Measurements from ENCODE around the gene LRRC47.
"Not testable (repeated sequence)": the region's sequence is repeated elsewhere in the genome, so short reads cannot be mapped to it uniquely, and the experiment has no call there.

Gene LRRC47

DNA sequence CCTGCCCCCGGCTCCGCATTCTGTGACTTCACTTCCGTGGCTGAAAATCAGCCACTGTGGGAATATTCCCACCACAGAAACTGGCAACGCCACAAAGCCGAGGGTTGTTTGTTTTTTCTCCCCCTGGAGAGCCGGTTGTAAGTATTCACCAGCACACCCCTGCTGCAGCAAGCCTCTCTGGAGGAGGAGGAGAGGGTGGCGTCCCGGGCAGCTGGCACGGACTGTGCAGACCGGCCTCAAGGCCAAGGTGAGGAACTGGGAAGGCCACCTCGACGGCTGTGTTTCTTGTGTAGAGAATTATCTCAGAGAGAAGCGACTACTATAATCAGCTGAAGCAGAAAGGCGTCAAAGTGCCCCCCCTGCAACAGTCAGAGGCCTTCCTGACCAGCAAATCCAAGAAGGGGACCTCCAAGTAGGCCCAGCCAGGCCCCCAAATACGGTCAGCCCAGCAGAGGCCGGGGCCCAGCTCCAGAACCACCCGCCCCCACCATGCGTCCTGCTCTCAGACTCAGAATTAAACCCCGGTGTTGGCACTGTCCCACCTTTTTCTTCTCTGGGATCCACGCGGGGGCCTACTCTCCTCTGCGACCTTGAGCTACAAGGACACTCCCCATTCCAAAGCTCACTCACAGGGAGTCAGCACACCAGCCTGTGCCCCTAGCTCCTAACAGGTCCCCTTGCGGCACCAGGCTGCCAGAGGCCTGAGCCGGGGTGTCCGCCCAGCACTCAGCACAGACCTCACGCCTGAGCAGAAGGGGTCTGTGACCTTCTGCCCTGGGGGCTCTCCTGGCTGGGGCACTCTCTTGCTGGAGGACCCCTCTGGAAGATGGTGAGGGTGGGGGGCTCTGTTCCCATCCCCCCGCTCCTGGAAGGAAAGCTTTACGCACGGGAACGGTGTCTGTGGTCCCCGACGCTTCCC lies 24.9 kb downstream of the LRRC47 start:
- peak; percentile 40 for DNase-seq

DNA sequence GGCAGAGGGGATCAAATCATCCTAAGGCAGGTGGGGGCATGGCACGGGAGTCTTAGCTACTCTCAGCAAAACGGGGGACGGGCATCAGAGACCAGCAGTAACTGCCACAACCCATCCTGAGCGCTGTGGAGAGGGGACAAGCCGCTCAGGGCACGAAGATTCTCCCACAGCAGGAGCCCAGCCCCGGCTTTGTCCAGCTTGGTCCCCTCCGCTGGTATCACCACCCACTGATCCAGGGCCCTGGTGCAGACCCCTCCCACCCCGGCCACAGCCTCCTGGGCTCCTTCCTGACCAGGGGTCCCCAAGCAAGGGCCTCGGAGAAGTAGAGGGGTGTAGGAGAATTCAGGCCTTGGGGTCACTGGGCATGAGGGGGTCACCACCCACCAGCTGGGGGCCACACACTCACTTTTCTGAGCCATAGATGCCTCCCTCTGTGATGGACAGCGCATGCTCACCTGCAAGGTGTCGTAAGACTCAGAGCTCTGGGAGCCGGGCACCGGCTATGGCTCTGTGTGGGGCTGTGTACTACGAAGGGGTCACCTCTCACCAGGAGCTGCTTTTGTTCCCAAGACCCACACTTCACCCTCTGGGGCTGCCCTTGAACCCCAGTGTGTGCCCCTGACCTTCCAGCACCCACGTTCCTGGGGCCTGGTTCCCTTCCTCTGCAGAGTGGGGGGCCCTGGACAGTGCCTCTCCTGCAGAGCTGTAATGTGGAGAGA lies 26.1 kb downstream of the LRRC47 start:
- DNase-seq: no peak

DNA sequence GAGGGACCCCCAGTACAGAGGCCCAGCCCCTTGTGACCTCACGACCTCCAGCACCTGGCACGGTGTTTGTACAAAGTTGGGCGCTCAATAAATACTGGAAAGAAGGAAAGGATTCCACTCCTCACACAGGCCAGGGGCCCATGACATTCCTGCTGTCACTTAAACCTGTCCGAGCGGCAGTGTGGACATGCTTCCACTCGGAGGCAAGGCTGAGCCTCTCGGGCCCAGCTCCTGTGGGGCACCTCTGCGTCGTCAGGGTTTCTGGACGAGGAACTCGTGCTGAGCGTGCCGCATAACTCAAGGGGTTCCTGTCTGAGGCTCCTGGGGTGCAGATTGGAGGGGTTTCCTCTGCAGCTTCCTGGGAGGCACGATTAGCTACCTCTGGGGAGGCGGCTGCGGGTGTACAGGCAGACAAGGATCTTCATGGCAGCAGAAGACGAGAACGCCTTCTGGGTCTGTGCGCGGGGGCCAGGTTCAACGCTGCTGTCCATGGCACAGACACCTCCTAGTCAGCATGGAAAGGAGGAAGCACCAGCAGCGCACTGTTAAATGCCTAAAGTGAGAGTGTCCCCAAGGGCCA lies 27.4 kb downstream of the LRRC47 start:
- DNase-seq: no peak

DNA sequence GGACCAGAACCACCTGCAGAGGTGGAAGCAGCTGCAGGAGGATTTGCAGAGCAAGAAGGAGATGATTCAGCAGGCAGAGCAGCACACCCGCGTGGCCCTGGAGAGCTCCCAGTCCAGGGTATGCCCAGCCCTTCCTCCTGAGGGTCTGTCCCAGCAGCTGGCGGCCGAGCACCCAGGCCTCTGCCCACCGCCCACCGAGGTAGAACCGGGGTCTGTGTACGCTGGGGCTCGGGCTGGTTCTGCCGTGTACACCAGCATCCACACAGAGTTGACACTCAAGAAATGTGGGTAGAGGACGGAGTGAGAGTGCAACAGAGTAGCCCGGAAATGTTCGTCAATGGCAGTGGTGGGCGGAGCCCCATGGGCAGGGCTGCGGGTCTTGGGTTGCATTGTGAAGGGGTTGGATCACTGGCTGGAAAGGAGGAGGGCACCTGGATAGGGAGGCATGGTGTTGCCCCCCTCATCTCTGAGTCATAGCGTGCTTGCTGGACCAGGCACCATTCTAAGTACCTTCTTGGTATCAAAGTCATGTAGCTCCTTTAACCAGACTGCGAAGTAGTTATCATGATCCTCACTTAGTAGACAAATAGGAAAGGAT lies 28.9 kb downstream of the LRRC47 start:
- DNase-seq: no peak

DNA sequence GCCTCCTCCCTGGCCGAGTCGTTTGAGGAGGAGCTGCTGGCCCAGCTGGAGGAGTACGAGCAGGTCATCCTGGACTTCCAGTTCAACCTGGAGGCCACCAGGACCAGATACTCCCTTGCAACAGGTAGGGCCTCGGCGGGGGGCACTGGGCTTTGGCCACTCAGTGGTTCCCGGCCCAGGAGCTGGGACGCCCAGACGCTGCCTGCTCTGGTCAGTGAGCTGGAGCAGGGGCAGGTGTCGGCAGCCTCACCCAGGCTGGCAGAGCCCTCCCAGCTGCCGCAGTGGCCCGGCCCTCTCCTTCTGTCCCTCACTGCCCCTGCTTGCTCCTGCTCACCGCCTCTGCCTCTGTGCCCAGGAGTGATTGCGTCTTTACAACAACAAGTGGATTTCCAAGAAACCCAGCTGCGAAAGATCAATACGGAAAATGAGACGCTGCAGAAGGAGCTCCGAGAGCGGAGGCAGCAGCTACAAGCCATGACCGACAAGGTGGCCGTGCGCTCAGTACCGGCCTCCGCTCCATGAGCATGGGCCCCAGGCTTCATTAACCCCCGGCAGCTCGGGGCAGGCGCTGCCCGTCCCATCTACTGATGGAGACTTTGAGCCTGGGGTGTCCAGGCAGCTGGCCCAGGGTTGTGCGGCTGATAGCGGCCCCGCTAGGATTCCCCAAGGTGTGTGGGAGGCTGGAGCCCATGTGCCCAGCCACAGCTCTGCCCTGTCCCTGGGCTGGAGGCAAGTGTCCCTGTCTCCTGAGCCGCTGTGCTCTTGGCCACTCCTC lies 32.8 kb downstream of the LRRC47 start:
- DNase-seq: no peak

DNA sequence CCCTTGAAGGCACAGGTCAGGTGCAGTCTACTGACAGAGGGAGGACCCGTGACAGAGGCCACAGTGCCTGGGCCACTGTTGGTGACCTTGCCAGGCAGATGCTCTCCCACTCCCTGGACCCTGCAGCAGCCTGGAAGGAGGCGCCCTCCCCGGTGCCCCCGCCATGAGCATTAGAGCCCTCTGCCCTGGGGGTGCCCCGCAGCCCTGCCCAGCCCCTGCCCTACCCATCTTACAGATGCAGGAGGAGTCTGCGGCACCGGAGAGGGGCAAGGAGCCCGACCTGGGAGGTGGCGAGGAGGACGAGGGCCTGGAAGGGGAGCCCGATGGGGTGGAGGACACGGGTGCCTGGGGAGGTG lies 33.4 kb downstream of the LRRC47 start:
- DNase-seq: no peak

DNA sequence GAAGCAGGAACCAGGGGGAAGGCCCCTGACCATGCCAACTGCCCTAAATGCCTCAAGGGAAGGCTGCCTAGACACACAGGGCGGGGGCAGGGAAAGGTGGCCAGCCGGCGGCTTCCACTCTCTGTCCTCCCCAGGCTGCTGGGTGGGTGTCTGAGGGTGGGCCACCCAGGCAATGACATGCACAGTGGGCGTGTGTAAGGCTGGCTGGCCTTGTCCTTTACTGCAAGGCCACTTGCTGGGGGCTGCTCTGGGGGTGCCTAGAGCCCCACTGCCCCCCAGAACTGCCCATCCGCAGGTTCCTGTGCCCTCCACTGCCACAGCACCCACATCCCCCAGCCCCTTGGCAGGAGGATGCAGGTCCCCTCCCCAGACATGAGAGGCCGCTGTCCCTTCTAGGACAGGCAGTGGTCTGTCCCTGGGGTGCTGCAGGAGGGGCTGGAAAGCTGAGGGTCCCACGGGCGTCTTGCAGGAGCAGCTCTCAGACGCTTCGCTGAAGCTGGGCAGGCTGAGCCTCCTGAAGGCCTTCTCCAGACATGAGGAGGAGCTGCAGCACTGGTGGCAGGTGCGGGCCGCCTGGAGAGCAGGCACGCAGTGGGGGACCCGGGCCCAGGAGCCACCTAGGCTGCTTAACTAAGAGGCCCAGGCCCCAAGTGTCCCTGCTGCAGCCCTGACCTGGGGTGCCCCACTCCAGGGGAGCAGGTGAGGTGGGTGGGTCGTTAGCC lies 34.0 kb downstream of the LRRC47 start:
- no peak for DNase-seq

DNA sequence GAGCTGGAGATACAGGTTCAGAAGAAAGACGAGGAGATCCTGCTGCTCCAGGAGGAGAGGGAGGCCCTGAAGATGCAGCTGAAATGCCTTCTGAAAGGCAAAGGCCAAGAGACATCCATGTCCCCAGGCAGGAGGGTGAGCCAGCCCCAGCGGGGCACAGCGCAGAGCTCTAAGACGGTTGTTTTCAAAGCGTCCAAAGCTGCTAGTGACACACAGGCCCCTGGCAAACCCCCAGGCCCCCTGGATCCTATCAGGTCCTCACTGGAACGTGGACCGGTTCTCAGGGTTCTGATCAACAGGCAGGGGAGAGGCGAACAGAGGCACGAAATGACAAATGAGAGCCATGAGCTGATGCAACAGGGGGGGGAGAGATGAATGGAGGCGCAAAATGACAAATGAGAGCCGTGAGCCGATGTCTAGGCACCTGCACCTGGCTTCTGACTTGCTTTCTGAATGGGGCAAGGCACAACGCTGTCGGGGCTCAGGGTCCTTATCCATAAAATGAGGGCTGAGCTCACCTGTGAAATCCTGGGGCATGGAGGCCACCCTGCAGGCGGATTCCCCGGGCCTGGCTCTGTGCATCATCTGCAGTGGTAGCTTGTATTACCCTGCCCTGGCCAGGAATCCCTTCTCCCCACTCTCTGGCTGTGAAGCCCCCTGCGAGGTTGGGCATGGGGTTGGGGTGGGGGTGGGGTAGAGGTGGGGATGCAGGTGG lies 34.8 kb downstream of the LRRC47 start:
- no peak for DNase-seq

DNA sequence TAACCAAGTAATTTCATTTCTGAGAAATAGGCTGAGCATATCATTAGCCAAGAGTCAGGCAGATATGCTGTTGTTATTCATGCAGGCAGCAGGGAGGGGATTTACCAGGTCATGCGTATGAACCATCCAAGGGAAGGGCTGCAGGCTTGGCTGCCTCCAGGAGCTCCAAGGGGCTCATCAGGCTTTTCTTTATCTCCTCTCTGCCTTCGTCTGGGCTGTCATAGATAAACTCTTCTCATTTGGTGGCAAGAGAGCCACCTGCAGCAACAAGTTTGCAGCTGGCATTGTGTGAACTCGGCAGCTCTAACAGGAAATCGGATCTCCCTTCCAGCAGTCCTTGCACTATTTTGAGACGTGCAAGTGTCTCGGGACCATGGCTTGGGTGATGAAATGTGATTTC lies 36.5 kb downstream of the LRRC47 start:
- DNase-seq: peak; percentile 96

DNA sequence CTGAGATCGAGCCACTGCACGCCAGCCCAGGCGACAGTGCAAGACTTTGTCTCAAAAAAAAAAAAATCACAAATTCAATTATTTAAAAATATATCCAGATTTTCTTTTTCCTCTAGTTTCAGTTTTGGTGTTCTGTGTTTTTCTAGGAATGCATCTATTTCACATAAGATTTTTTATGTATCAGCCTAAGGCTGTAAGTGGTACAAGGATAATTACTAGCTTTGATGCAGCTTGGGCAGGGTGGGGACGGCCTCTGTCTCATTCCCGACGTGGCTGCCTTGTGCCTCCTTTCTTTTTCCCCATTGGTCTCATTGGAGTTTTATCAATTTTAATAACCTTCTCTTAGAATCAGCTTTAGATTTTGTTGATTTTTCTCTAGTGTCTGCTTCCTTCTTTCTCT lies 37.1 kb downstream of the LRRC47 start:
- DNase-seq: no peak

DNA sequence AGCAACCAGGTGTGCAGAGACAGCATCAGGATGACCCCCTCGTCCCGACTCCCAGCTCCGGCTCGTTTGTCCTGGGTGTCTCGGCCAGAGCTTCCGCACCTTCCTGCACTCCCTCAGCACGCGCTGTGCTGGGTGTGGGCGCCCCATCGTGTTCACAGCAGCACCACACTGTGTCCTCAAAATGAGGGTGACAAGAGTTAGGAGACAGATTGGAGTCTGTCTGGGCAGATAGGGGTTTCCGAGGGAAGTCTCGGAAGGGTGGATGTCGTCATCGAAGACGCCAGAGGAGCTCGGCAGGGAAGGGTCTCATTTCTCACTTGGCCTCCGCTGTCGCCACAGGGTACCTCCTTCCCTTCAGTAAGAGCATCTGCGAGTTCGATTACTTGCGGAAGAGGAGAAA lies 39.9 kb downstream of the LRRC47 start:
- no peak for DNase-seq

DNA sequence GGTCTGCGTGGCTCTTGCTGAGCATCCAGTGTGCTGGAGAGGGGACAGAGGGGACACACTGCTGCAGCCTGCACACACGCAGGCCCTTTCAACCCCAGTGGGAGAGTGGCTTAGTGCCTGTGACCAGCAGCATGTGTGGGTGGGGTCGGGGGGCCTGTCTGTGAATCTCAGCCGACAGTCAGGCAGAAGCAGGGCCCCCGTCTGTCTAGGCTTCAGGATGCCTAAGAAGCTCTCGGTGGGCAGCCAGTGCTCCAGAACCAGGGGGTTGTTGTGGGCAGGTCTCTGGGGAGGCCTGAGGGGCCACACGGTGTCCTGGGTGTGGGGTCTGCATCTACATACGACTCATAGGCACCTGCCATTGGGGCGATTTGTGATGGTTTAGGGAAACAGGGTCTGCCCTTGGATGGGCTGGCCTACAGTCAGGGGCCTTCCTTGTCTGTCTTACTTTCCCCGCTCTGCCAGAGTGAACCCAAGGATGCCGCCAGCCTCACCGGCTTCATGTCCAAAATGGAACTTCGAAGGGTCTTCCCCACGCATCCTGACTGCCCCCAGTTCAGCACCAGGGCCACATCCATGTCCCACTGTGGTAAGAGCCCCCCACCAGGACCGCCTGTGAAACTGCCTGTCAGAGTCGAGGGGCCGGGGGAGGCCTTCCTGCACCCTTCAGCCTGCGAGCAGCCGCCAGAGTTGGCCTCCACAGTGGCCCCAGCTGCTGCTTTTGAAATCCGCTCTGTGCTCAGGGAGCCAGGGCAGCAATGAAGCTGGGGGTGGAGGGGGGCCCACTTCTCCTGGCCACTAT lies 42.4 kb downstream of the LRRC47 start:
- DNase-seq: no peak

DNA sequence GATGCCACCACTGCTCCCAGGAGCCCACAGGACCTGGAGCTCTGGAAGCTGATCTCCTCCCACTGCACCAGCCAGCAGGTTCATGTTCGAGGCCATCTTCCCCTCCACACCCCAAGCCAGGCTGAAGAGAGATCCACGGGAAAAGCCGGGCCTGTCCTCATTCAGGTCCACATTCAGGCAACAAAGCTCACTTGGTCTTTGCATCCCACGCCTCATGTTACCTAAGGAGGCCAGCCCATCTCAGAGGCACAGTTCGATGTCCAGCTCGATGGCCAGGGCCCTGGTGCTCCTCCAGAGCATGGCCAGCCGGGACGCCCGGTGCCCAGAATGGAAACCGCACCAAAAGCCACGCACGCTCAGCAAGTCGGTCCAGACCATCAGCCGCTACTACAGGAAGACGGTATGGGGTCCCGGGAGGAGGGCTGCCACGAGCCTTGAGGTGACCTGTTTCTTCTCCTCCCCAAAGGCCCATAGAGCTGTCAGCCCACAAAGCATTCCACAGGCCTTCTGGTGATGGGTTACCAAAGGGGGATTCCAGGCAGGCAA lies 43.8 kb downstream of the LRRC47 start, which contains the start of gene CCDC27:
CCDC27 (plus strand) TSS at position 51 of the 546 bp plus-strand sequence; CDS start at position 83, 32 bp downstream.
- no peak for DNase-seq

DNA sequence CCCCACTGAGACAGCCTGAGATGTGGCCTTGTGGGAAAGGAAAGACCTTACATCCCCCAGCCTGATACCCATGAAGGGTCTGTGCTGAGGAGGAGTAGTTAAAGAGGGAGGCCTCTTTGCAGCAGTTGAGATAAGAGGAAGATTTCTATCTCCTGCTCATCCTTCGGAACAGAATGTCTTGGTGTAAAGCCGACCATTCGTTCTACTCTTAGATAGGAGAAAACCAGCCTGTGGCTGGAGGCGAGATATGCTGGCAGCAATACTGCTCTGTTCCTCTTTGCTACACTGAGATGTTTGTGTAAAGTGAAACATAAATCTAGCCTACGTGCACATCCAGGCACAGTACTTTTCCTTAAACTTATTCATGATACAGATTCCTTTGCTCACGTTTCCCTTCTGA lies 45.6 kb downstream of the LRRC47 start:
- peak; percentile 65 for DNase-seq

DNA sequence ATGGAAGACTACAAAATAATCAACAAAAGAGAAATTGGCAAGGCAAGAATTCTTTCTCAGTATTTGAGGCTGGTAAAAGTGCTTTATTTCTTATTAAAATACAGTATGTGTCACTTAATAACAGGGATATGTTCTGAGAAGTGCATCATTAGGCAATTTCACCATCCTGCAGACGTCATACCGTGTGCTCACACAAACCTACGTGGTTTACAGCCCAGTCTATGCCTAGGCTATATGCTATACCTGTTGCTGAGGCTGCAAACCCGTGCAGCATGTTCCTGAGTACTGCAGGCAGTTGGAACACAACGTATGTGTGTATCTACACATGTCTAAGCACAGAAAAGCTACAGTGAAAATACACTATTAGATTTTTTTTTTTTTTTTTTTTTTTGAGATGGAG lies 46.8 kb downstream of the LRRC47 start:
- no peak for DNase-seq

DNA sequence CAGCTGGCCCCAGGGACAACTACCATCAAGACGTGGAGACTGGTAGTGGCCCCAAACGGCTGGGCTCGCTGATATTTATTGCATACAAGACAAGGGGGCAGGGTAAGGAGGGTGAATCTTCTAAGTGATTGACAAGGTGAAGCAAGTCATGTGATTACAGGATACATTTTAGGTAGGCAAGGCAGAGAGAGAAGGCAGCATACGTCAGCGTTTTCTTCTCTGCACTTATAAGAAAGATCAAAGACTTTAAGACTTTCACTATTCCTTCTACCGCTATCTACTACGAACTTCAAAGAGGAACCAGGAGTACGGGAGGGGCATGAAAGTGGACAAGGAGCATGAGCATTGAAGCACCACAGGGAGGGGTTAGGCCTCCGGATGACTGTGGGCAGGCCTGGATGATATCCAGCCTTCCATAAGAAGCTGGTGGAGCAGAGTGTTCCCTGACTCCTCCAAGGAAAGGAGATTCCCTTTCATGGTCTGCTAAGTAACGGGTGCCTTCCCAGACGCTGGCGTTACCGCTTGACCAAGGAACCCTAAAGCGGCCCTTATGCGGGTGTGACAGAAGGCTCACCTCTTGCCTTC lies 47.9 kb downstream of the LRRC47 start:
- DNase-seq: not testable (repeated sequence)

DNA sequence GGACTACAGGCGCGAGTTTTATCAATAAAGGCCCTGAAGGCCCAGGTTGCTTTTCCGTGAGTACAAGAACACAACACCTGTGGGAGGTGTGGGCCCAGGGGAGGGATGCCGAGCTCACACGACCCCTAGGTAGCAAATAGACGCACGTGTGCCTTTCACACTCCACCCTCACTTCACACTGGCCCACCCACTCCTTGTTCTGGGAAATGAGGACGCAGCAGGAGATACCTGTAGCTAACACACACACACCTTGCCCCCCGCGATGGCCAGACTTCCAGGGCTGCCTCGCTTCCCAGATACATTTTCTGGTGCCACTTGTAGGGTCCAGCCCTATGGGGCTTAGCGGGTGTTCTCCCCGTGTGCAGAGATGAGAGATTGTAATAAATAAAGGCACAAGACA lies 48.4 kb downstream of the LRRC47 start:
- no peak for DNase-seq

DNA sequence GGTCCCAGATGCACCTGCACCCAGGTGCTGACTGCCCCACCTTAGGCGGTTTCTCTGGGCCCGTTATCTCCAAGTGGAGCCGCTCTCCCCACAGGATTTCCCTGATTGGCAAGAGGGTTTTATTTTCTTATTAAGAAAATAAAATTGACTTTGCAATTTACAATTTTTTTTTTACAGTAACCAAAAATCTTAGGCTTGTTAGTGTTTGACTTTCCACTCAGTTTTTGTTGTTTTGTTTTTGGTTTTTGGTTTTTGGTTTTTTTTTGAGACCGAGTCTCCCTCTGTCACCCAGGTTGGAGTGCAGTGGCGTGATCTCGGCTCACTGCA lies 48.8 kb downstream of the LRRC47 start:
- no peak for DNase-seq

DNA sequence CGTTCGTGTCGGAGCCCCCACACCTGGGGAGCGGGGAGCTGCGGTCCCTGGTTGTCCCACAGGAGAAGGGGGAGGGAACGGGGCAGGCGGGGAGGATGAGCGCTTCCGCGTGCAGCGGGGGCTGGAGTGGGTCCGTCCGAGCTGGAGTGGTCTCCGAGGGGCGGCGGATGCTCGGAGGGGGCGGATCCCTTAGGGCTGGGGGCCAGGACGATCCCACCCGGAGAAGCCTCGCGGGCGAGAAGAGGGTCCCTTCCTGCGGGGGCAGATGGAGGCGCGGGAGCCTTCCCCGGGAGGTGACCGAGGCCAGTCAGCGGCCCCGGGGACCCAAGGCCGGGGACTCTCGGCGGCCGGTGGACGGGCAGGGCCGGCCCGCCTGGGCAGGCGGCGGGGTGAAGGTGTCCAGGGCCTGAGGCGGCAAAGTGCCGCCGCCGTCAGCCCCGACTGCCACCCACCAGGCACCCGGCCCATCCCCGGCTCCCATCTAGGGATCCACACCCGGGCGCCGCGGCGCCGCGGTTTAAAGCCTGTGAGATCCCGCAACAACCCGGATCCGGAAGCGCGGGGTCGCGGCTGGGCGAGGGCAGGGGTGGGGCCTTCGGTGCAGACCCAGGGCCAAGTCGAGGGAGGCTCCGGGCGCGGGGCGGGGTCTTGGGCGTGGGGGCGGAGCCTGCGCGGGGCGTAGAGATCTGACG lies 49.3 kb downstream of the LRRC47 start:
- DNase-seq: peak; percentile 85
